NCI-H146 treated with DMSO at 0.1 percent for 48 hours (cell line): Measurements from ENCODE around the gene CYLC1.

Source experiments
- DNase-seq: peaks from one replicate; lab custom pipeline; 2025; ENCODE audit not compliant: unreplicated experiment; lab: John Stamatoyannopoulos, UW

Gene CYLC1, protein sequence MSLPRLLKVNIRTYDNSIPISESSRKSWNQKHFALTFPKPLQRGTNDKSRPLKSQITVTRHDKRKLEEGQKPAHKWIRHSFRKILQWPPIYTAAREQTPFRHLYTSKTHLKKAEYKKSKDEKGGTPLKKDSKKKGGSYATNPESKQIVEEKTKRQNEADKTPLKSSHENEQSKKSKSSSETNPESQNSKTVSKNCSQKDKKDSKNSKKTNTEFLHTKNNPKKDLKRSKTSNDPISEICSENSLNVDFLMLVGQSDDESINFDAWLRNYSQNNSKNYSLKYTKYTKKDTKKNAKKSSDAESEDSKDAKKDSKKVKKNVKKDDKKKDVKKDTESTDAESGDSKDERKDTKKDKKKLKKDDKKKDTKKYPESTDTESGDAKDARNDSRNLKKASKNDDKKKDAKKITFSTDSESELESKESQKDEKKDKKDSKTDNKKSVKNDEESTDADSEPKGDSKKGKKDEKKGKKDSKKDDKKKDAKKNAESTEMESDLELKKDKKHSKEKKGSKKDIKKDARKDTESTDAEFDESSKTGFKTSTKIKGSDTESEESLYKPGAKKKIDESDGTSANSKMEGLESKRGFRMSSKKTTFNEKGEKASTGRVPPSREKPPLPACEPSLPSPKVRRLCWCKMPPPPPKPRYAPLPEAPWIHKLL

DNA sequence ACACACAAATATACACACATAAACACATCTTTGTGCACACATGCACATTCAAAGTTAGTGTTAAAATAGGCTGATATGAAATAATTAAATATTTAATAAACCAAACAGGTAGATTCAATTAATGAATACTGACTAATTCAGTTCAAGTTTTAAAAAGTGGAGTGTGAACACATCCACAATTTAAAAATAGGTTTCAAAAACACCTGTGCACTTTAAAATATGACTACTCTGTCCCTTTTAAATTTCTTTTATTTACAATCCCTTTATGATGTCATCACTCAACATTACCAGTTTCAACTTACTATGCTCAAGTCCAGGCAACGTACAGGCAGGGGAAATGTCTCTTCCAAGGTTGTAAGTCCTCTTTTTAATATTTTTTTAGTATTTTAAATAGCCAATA, at the start of gene CYLC1:
TSS of gene CYLC1 (plus strand) at position 301 of the 400 bp plus-strand sequence. CDS start at position 338, 37 bp downstream.
- DNase-seq, result no peak

DNA sequence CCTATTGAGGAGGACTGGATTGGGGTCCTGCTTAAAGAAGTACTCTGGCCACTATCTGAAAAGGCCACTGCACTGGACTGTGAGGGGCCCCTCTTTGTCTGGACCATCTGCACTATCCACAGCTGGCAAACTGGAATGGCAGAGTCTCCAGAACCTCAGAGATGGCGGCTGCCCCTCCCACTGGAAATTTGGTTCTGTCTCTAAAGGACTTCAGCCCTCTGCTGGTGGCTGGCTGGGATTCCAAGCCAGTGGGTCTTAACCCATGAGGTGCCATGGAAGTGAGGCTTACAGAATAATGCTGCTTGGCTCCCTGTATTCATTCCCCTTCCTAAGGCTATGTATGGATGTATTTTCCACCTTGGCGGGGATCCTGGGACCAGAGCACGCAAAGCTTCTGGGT, 41.6 kb upstream of the CYLC1 start:
- DNase-seq, result no peak

DNA sequence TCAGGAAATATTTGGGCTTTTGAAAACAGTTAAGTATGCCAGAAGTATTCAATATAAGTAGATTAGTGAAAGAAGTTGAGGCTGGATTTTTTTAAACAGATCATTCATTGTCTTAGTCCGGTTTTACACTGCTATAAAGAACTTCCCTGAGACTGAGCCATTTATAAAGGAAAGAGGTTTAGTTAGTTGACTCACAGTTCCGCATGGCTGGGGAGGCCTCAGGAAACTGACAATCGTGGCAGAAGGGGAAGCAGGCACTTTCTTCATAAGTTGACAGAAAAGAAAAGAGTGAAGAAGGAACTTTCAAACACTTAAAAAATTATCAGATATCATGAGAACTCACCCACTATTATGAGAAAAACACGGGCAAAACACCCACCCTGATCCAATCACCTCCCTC, 31.1 kb upstream of the CYLC1 start:
- DNase-seq, result no peak

DNA sequence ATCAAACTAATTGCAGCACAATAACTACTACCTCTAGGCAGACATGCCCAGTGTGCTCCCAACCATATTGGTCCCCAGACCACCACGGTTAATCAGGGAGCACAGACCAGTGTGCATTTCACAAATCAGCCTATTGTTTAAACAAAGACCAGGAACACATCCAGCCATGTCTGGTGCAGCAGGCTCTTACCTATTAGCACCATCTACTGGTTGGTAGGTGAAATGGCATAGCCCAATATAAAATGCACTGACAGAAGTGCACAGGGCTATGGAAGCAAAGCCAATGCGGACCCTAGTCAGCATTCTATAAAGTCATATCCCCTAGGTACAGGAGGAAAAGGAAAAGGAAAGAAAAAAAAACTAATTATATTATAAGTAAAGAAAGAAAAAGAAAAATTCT, 15.5 kb upstream of the CYLC1 start:
- DNase-seq, result peak; percentile 9

DNA sequence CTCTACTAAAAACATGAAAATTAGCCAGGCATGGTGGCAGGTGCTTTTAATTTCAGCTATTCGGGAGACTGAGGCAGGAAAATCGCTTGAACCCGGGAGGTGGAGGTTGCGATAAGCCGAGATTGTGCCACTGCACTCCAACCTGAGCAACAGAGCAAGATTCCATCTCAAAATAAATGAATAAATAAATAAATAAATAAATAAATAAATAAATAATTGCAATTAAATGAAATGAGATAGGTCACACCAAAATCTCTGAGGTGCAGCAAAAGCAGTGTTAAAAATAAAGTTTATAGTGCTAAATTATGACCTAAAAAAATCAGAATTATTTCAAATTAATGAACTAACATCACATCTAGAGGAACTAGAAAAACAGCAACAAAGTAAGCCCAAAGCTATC, 13.6 kb upstream of the CYLC1 start:
- no peak for DNase-seq

DNA sequence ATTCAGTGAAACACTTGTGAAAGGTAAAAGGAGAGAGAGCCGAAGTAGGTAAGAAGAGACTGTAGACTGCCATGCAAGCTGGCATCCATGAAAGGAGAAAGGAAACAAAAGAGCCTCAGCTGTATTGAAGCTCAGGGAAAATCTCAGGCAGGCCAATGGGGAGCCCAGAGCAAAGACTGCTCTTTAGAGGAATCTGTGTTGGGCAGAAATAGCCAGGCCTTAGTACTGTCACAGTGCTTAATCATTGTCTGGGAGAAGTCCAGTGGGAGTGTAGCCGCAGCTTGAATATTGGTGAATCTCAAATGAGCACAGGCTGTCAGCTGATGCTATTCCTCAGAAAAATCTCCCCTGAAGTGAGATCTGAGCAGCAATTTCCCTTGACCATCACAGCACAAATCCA, 27.6 kb downstream of the CYLC1 start:
- no peak for DNase-seq

DNA sequence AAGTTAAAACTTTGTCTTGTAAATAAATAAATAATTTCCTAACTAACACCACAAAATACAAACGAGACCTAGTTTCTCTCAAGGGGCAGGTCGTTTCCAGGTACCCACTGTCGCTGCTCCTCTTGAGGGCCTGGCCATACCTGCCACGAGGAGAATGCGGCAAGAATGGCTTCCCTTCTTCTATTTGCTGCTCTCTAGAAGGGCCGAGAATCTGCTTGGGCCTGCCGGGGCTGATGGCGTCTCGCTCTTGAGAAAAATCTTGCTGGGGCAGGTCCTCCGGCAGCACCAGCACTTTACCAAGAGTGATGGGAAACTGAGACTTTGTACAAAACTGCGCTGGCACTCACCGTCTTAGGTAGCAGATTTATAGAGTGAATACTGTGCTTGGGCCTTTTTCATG, 31.5 kb downstream of the CYLC1 start:
- no peak for DNase-seq

DNA sequence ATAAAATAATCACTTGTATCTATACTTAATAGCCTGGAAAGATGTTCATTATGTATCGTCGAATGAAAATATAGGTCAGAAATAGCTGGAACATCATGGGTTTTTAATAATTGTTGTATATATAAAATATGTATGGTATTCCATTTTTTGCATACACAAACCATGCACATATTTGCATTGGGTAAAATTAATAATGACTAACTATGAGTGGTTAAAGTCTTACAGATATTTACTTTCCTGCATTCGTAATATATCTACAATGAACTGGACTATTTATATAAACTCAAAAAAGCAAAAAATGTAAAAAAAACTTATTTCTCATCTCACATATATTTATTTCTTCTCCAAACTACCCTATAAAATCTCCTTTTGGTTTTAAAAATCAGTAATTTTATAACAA, 46.0 kb downstream of the CYLC1 start:
- no peak for DNase-seq

DNA sequence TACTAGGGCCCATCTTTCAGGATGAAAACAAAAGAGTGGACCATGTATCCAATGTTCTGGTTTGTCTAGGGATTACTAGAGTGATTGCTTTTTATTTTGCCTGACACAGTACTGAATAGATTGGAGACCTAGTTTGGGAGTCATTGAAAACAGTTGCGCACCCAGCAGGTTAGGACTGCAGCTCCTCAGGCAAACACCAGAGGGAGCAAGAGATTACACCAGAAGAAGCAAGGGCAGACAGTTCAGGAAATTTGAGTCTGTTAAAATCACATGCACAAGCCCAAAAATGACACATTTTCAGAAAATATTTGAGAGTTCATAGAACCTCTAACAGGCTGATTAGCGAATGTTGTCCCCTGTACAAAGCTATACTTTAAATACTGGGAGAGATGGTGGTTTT, 55.6 kb downstream of the CYLC1 start:
- peak; percentile 16 for DNase-seq

DNA sequence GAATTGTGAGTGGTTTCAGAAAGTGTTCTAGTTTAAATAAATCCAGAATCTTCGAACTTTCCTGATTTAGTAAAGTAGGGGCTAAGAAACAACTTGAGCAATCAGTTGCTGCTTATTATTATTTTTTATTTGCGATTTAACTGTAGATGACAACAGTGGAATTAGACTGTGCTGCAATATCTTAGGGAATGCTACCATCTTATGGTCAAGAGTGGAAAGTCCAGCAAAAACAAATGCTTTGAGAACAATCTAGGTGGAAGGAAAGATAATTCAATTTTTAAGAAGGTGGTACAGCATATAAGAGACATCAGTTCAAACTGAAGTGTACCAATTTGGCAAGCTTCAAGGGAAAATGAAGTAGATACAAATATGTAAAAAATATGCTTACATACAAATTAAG, 73.3 kb downstream of the CYLC1 start:
- DNase-seq, result peak; percentile 32
